HEK293 (cell line): ENCODE measurements around the gene SEMA3G.

Experiments
- CTCF ChIA-PET: fragments of 350-600 bp; formaldehyde crosslinking; extraction: SDS; loops from one replicate; lab custom pipeline; 2021; ENCODE audit warnings: antibody characterized with exemption; lab: Yijun Ruan, JAX
- POLR2A ChIA-PET: fragments of 300-600 bp; formaldehyde crosslinking; extraction: SDS; loops from one replicate; lab custom pipeline; 2020; ENCODE audit warnings: antibody characterized with exemption, inconsistent platforms; lab: Yijun Ruan, JAX
- H3K27ac ChIP-seq: fragments of 200-500 bp; sonication (Bioruptor generic); 2 replicates; pipeline ENCODE4 v1.5.1; 2014; ENCODE audit warnings: low read depth, low read length, control low read depth, inconsistent platforms; ENCODE audit errors: extremely low read depth
- H3K36me3 ChIP-seq, 2 experiments: fragments of 200-500 bp in 1 of 2; sonication (Bioruptor generic) in 1 of 2; 1 replicate in 1 of 2; 2 replicates in 1 of 2; pipeline ENCODE4 v1.5.1; 2014 to 2017; ENCODE audit warnings: inconsistent platforms in 2 of 2, low read length in 2 of 2; ENCODE audit not compliant: control insufficient read depth in 2 of 2, insufficient read depth in 1 of 2
- H3K4me1 ChIP-seq: fragments of 200-500 bp; sonication (Bioruptor generic); 2 replicates; pipeline ENCODE4 v1.5.1; 2014; ENCODE audit warnings: mild to moderate bottlenecking, low read length, inconsistent platforms; ENCODE audit not compliant: control insufficient read depth, insufficient read depth
- H3K4me3 ChIP-seq: 2 replicates; pipeline ENCODE4 v1.5.1; 2011; ENCODE audit warnings: low read depth, mild to moderate bottlenecking, control low read depth, low read length, moderate library complexity
- H3K9me3 ChIP-seq: fragments of 200-500 bp; sonication (Bioruptor generic); 2 replicates; pipeline ENCODE4 v1.5.1; 2014; ENCODE audit warnings: low read depth, low read length, inconsistent platforms; ENCODE audit not compliant: control insufficient read depth, insufficient read depth
- BCL11B ChIP-seq: fragments of 450-650 bp; formaldehyde crosslinking; IDR thresholded peaks from 2 replicates; pipeline ENCODE4 v1.5.1; 2016; ENCODE audit warnings: low read depth, missing biosample characterization, missing genetic modification characterization
- GLIS1 ChIP-seq: fragments of 450-650 bp; formaldehyde crosslinking; IDR thresholded peaks from 2 replicates; pipeline ENCODE4 v1.5.1; 2016; ENCODE audit warnings: missing biosample characterization, missing genetic modification characterization
- HOXC10 ChIP-seq: sonication (generic); formaldehyde crosslinking; IDR thresholded peaks from 2 replicates; pipeline ENCODE4 v1.8.1; 2023; ENCODE audit warnings: mild to moderate bottlenecking, missing genetic modification reagents
- KLF1 ChIP-seq: fragments of 450-650 bp; formaldehyde crosslinking; IDR thresholded peaks from 2 replicates; pipeline ENCODE4 v1.5.1; 2016; ENCODE audit warnings: missing biosample characterization, missing genetic modification characterization
- SCRT2 ChIP-seq: fragments of 450-650 bp; formaldehyde crosslinking; IDR thresholded peaks from 2 replicates; pipeline ENCODE4 v1.5.1; 2016; ENCODE audit warnings: missing biosample characterization, missing genetic modification characterization
- SP2 ChIP-seq: fragments of 450-650 bp; formaldehyde crosslinking; IDR thresholded peaks from 2 replicates; pipeline ENCODE4 v1.5.1; 2016; ENCODE audit warnings: missing biosample characterization, missing genetic modification characterization
- SP3 ChIP-seq: fragments of 450-650 bp; formaldehyde crosslinking; IDR thresholded peaks from 2 replicates; pipeline ENCODE4 v1.5.1; 2016; ENCODE audit warnings: missing biosample characterization, missing genetic modification characterization
- SP7 ChIP-seq: fragments of 450-650 bp; formaldehyde crosslinking; IDR thresholded peaks from 2 replicates; pipeline ENCODE4 v1.5.1; 2016; ENCODE audit warnings: missing biosample characterization, missing genetic modification characterization
- ZIC2 ChIP-seq: fragments of 450-650 bp; formaldehyde crosslinking; IDR thresholded peaks from 2 replicates; pipeline ENCODE4 v1.5.1; 2016; ENCODE audit warnings: missing biosample characterization, missing genetic modification characterization
- ZNF391 ChIP-seq: fragments of 450-650 bp; formaldehyde crosslinking; IDR thresholded peaks from 2 replicates; pipeline ENCODE4 v1.5.1; 2016; ENCODE audit warnings: low read depth, missing biosample characterization, missing genetic modification characterization, borderline replicate concordance
- ZNF404 ChIP-seq: fragments of 450-650 bp; formaldehyde crosslinking; IDR thresholded peaks from 2 replicates; pipeline ENCODE4 v1.5.1; 2017; ENCODE audit warnings: missing biosample characterization, missing genetic modification characterization
- ZNF488 ChIP-seq: fragments of 450-650 bp; formaldehyde crosslinking; IDR thresholded peaks from 2 replicates; pipeline ENCODE4 v1.5.1; 2016; ENCODE audit warnings: missing biosample characterization, missing genetic modification characterization
- ZNF521 ChIP-seq: fragments of 450-650 bp; formaldehyde crosslinking; IDR thresholded peaks from 2 replicates; pipeline ENCODE4 v1.5.1; 2017; ENCODE audit warnings: missing biosample characterization, mild to moderate bottlenecking, missing genetic modification characterization
- ZNF626 ChIP-seq: fragments of 450-650 bp; sonication (Bioruptor Pico); formaldehyde crosslinking; IDR thresholded peaks from 2 replicates; pipeline ENCODE4 v1.5.1; 2018; ENCODE audit warnings: missing biosample characterization, missing genetic modification characterization, inconsistent platforms
- ZNF658 ChIP-seq: fragments of 450-650 bp; formaldehyde crosslinking; IDR thresholded peaks from 2 replicates; pipeline ENCODE4; 2016; ENCODE audit warnings: missing biosample characterization, missing genetic modification characterization
- ZNF791 ChIP-seq: fragments of 450-650 bp; formaldehyde crosslinking; IDR thresholded peaks from 2 replicates; pipeline ENCODE4 v1.5.1; 2016; ENCODE audit warnings: missing biosample characterization, missing genetic modification characterization
- ZNF830 ChIP-seq: fragments of 450-650 bp; IDR thresholded peaks from 2 replicates; pipeline ENCODE4 v1.5.0; 2018; ENCODE audit warnings: missing biosample characterization, missing genetic modification characterization, low read depth, mild to moderate bottlenecking, moderate library complexity
- TF ChIP-seq, protein P1 (sequence below): fragments of 450-650 bp; formaldehyde crosslinking; IDR thresholded peaks from 2 replicates; pipeline ENCODE4; 2016; ENCODE audit warnings: missing biosample characterization, missing genetic modification characterization
- TF ChIP-seq, protein P2 (sequence below): fragments of 450-650 bp; formaldehyde crosslinking; IDR thresholded peaks from 2 replicates; pipeline ENCODE4 v1.5.1; 2017; ENCODE audit warnings: missing biosample characterization, mild to moderate bottlenecking, missing genetic modification characterization, moderate library complexity
- TF ChIP-seq, protein P3 (sequence below): fragments of 450-650 bp; formaldehyde crosslinking; IDR thresholded peaks from 2 replicates; pipeline ENCODE4 v1.5.1; 2016; ENCODE audit warnings: missing biosample characterization, missing genetic modification characterization
- TF ChIP-seq, protein P4 (sequence below): fragments of 450-650 bp; formaldehyde crosslinking; IDR thresholded peaks from 2 replicates; pipeline ENCODE4 v1.5.1; 2017; ENCODE audit warnings: missing biosample characterization, missing genetic modification characterization

SEMA3G gene

GRCh38 chr3:52444860-52445793 lies at the start of gene SEMA3G (continued):
- no peak for TF ChIP-seq ZNF830 (tag by site-specific recombination)
- no peak for TF ChIP-seq ZNF791 (tag by site-specific recombination)
- no peak for TF ChIP-seq ZNF391 (tag by site-specific recombination)
- TF ChIP-seq SP7 (tag by site-specific recombination): no peak
- peak; percentile 92 for TF ChIP-seq SP3
- no peak for TF ChIP-seq ZNF521 (tag by site-specific recombination)
- TF ChIP-seq SP2 (tag by site-specific recombination): peak; percentile 50

- TF ChIP-seq GLIS1 (peak; percentile 56), ZNF658 (tag by site-specific recombination) (no peak)
- no peak overlapping the region for H3K4me3 ChIP-seq
- H3K4me1 ChIP-seq: no peaks in the 10 kb centered on the region
- no peak overlapping the region for H3K27ac ChIP-seq
- H3K9me3 ChIP-seq: no peaks in the 10 kb centered on the region
- CTCF ChIA-PET: no interaction called here
- POLR2A ChIA-PET: no interaction called here
- H3K36me3 ChIP-seq: peaks cover 0 to 38% of the 10 kb centered on the region in 2 experiments; a peak in 1 of 3 replicates
Observed at GRCh38 chr3:52494445-52494844, 49.5 kb upstream of the SEMA3G start.

GRCh38 chr3:52493232-52494017 lies 48.5 kb upstream of the SEMA3G start:
- TF ChIP-seq BCL11B (tag by site-specific recombination) (no peak), GLIS1 (peak; percentile 83), ZIC2 (tag by site-specific recombination) (peak; percentile 44), SCRT2 (tag by site-specific recombination) (0 out of 2 replicates have a peak, but pooled peaks have one; percentile 11)
- Histone ChIP-seq H3K27ac (no peak overlapping the region), H3K4me1 (no peaks in the 10 kb centered on the region), H3K9me3 (no peaks in the 10 kb centered on the region), H3K4me3 (no peak overlapping the region), H3K36me3 (peaks cover 0 to 47% of the 10 kb centered on the region in 2 experiments; a peak in 1 of 3 replicates)
- ChIA-PET POLR2A (no interaction called here), CTCF (no interaction called here)

DNA sequence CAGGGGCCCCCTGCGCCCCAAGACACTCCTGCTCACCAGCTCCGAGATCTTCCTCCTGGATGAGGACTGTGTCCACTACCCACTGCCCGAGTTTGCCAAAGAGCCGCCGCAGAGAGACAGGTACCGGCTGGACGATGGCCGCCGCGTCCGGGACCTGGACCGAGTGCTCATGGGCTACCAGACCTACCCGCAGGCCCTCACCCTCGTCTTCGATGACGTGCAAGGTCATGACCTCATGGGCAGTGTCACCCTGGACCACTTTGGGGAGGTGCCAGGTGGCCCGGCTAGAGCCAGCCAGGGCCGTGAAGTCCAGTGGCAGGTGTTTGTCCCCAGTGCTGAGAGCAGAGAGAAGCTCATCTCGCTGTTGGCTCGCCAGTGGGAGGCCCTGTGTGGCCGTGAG lies 47.2 kb upstream of the SEMA3G start:
- Histone ChIP-seq H3K9me3 (no peaks in the 10 kb centered on the region), H3K27ac (no peak overlapping the region), H3K4me3 (no peak overlapping the region), H3K4me1 (no peaks in the 10 kb centered on the region), H3K36me3 (peaks cover 0 to 60% of the 10 kb centered on the region in 2 experiments; a peak in 1 of 3 replicates)
- ChIA-PET POLR2A (no interaction called here), CTCF (no interaction called here)
- TF ChIP-seq KLF1 (tag by site-specific recombination) (no peak), ZNF404 (tag by site-specific recombination) (no peak), HOXC10 (CRISPR knock-in tag) (no peak), ZNF626 (tag by site-specific recombination) (no peak), ZNF488 (tag by site-specific recombination) (no peak), SP3 (no peak)
- TF ChIP-seq, protein P1, sequence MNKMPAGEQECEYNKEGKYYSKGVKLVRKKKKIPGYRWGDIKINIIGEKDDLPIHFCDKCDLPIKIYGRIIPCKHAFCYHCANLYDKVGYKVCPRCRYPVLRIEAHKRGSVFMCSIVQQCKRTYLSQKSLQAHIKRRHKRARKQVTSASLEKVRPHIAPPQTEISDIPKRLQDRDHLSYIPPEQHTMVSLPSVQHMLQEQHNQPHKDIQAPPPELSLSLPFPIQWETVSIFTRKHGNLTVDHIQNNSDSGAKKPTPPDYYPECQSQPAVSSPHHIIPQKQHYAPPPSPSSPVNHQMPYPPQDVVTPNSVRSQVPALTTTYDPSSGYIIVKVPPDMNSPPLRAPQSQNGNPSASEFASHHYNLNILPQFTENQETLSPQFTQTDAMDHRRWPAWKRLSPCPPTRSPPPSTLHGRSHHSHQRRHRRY (tag by site-specific recombination): no peak
- TF ChIP-seq, protein P2, sequence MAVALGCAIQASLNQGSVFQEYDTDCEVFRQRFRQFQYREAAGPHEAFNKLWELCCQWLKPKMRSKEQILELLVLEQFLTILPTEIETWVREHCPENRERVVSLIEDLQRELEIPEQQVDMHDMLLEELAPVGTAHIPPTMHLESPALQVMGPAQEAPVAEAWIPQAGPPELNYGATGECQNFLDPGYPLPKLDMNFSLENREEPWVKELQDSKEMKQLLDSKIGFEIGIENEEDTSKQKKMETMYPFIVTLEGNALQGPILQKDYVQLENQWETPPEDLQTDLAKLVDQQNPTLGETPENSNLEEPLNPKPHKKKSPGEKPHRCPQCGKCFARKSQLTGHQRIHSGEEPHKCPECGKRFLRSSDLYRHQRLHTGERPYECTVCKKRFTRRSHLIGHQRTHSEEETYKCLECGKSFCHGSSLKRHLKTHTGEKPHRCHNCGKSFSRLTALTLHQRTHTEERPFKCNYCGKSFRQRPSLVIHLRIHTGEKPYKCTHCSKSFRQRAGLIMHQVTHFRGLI: no peak
- TF ChIP-seq, protein P3, sequence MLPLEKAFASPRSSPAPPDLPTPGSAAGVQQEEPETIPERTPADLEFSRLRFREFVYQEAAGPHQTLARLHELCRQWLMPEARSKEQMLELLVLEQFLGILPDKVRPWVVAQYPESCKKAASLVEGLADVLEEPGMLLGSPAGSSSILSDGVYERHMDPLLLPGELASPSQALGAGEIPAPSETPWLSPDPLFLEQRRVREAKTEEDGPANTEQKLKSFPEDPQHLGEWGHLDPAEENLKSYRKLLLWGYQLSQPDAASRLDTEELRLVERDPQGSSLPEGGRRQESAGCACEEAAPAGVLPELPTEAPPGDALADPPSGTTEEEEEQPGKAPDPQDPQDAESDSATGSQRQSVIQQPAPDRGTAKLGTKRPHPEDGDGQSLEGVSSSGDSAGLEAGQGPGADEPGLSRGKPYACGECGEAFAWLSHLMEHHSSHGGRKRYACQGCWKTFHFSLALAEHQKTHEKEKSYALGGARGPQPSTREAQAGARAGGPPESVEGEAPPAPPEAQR (tag by site-specific recombination): no peak
- TF ChIP-seq, protein P4, sequence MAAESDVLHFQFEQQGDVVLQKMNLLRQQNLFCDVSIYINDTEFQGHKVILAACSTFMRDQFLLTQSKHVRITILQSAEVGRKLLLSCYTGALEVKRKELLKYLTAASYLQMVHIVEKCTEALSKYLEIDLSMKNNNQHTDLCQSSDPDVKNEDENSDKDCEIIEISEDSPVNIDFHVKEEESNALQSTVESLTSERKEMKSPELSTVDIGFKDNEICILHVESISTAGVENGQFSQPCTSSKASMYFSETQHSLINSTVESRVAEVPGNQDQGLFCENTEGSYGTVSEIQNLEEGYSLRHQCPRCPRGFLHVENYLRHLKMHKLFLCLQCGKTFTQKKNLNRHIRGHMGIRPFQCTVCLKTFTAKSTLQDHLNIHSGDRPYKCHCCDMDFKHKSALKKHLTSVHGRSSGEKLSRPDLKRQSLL (tag by site-specific recombination): no peak
